NCI-H2081 treated with DMSO at 0.1 percent for 48 hours (cell line): ENCODE data around the gene LUZP4.
"Not testable (repeated sequence)": the region's sequence is repeated elsewhere in the genome, so short reads cannot be mapped to it uniquely, and the experiment has no call there.

Experiments used
- DNase-seq: peaks from one replicate; lab custom pipeline; 2025; lab: John Stamatoyannopoulos, UW

Gene LUZP4

GRCh38 chrX:115337491-115338144, 48.1 kb downstream of the LUZP4 start:
- DNase-seq: no peak

GRCh38 chrX:115339441-115340025, 50.0 kb downstream of the LUZP4 start:
- DNase-seq: no peak

GRCh38 chrX:115341421-115341820, 51.9 kb downstream of the LUZP4 start:
- DNase-seq: no peak

- peak; percentile 96 for DNase-seq
These were observed 55.5 kb downstream of the LUZP4 start for GRCh38 chrX:115344885-115345614.

- no peak for DNase-seq
These were observed 56.1 kb downstream of the LUZP4 start for GRCh38 chrX:115345615-115346014.

- not testable (repeated sequence) for DNase-seq
These were observed 57.2 kb downstream of the LUZP4 start for GRCh38 chrX:115346738-115347137.

GRCh38 chrX:115348446-115349225, 59.1 kb downstream of the LUZP4 start:
- no peak for DNase-seq

GRCh38 chrX:115350711-115351381, 61.3 kb downstream of the LUZP4 start:
- no peak for DNase-seq

- DNase-seq: no peak
These were observed 66.9 kb downstream of the LUZP4 start for GRCh38 chrX:115356369-115356768.
